Activated T-cell treated with anti-CD3 and anti-CD28 coated beads, Interleukin-2, amount 50 U/mL, for 4 hours (primary cell): Measurements from ENCODE around the gene GRID2. TPM values are rescaled to one million over a fixed set of nuclear protein-coding genes. Genes with fewer than 3 reads are reported as not detected.

ENCODE experiments used
- ATAC-seq, 2 donors: fragments of 200-7000 bp; cut with Tn5 transposase; one replicate each; pipeline ENCODE4 v1.10.0; 2021
- DNase-seq: peaks from one replicate; pipeline ENCODE4 v3.0.0-alpha.2; 2020
- H3K27me3 Mint-ChIP-seq: one replicate; pipeline ENCODE4 v1.8.0; 2021; ENCODE audit warnings: low read depth, mixed read lengths
- H3K36me3 Mint-ChIP-seq: one replicate; pipeline ENCODE4 v1.8.0; 2022; ENCODE audit warnings: mixed read lengths; ENCODE audit not compliant: insufficient read depth
- H3K4me1 Mint-ChIP-seq: one replicate; pipeline ENCODE4 v1.8.0; 2021; ENCODE audit warnings: low read depth, mixed read lengths
- H3K4me3 Mint-ChIP-seq: one replicate; pipeline ENCODE4 v1.8.0; 2021; ENCODE audit warnings: mild to moderate bottlenecking, moderate library complexity, mixed read lengths
- H3K9me3 Mint-ChIP-seq: one replicate; pipeline ENCODE4 v1.8.0; 2021; ENCODE audit warnings: mixed read lengths
- total RNA-seq, 3 donors: library from RNA; stranded (reverse); gene quantifications; one replicate each; pipeline ENCODE4 v1.2.1, GENCODE V29; 2021

GRID2 gene
- total RNA-seq, 3 donors from 2014 or later, result 0.22 TPM; not detected in 2

DNA sequence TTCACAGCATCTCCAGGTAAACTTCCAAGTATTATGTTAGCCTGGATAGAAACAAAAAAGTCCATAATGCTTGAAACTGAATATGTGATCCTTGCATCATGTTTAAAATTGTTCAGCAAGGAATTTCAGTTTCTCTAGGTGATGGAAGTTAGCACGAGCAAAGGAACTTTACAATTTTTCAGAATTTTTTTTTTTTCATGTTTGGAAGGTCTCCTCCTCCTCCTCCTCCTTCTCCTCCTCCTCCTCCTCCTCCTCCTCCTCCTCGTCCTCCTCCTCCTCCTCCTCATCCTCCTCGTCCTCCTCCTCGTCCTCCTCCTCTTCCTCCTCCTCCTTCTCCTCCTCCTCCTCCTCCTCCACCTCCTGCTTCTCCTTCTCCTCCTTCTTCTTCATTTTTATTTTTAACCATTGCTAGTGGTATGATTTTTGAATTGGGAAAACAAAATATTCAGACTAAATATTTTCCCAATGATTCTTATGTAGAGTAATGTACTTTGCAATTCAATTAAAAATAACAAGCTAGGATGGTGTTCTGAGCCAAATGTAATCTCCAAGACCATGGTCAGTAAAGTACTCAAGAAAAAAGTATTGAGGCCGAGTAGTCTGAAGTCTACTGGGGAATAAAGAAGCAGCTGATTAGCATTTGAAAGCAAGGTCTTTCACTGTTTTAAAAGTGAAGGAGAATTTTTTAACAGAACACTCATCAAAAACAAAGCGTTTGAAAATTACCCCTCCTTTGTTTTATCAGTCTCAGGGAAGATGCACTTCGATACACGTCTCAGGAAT is 1103.9 kb downstream of the GRID2 start:
- Mint-ChIP-seq H3K4me1 (no peaks in the 10 kb centered on the region), H3K4me3 (no peak overlapping the region), H3K9me3 (peaks cover 5% of the 10 kb centered on the region), H3K27me3 (no peaks in the 10 kb centered on the region), H3K36me3 (no peaks in the 10 kb centered on the region)
- DNase-seq (no peak), ATAC-seq (no peak)

DNA sequence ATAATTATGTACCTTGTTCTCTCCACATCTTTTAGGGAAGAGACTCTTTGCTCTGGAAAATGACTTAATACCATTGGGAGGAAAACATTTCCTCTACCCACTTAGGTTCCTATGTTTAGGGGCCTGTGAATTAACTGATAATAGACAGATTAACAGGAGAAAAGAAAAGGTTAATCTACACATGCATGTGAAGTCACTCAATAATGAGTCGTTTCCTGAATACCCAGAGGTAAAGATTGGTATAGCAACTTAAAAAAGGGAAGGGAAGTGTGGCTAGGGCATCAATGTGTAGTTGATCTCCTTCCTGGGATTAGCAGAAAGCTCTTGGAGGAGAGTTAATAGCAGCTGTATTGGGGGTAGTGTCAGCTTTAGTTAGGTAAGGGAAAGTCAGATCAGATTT is 1105.3 kb downstream of the GRID2 start:
- Mint-ChIP-seq H3K4me1 (no peaks in the 10 kb centered on the region), H3K4me3 (no peak overlapping the region), H3K9me3 (peaks cover 5% of the 10 kb centered on the region), H3K27me3 (no peaks in the 10 kb centered on the region), H3K36me3 (no peaks in the 10 kb centered on the region)
- ATAC-seq (no peak), DNase-seq (no peak)

DNA sequence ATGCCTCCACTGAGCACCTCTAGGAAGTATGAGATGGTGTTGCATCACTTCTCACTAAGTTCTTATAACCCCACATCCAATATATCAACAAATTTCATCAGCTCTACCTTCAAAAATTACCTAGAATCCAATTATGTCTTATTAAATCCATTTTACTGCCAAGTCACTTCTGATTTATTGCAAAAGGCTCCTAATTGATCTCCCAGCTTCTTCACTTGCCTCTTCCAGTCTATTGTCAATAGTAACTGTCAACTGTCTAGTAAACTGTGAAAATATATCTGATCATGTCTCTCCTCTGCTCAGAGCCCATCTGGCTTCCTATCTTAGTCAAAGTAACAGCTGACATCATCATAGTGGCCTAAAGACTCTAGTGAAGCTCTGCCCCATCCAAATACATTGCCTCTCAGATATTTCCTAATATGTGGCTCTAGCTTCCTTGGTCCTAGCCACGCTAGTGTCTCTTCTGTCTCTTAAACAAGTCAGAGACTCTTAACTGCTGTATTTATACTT is 1110.3 kb downstream of the GRID2 start:
- peaks cover 8% of the 10 kb centered on the region for H3K9me3 Mint-ChIP-seq
- ATAC-seq, result no peak
- no peaks in the 10 kb centered on the region for H3K4me1 Mint-ChIP-seq
- H3K4me3 Mint-ChIP-seq, result no peak overlapping the region
- H3K36me3 Mint-ChIP-seq, result no peaks in the 10 kb centered on the region
- no peaks in the 10 kb centered on the region for H3K27me3 Mint-ChIP-seq
- no peak for DNase-seq

DNA sequence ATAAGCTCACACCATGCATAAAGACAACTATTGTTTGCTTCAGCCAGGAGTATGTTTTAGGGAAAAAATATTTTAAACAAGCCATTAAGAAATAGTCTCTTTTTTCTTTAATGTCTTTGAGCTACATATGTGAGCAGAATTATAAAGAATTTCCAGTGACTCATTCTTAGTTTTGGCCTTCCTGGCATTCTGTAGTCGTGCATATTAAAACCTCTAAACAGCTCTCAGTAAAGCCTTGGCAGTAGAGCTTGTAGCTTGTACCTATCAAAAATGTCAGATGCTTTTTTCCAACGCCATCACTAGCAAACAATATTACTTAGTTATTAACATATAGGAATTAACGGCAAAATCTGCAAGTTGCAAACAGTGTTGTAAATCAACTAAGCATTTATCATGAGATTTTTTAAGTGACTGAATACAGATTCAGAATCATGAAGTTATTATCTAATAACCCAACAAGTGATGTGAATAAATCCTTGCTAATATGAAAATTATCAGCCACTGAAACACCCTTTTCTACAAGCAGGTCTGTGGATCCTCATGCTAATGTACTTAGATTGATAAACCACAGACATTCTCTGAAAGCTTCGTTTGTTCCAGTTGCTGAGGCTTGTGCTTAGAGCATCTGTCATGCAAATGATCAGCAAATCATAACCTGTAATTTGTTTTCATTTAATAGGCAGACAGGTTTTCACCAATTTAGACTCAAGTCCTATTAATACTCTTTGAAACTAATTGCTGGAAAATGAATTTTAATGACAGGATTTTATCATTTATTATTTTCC is 1112.8 kb downstream of the GRID2 start:
- Mint-ChIP-seq H3K9me3 (peaks cover 3% of the 10 kb centered on the region), H3K27me3 (no peaks in the 10 kb centered on the region)

DNA sequence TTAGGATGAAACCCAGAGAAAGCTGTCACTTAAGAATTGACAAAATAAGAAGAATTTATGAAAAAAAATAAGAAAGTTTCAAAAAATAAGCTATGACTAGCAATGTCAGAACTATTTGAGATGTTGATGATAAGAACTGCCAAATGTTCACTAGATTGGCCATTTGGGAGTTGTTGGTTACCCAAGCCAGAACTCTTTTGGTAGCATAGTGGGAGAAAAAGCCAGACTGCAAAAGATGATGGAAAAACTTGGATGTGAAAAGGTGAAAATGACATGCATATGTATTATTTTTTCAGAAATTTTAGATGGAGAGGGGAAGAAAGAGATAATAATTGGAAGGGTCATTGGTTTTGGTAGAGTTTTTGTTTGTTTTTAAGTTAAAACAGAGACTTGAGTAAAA is 1127.6 kb downstream of the GRID2 start:
- H3K4me3 Mint-ChIP-seq, result no peak overlapping the region

More for the DNA sequence above, 1112.8 kb downstream of the GRID2 start:
- H3K4me3 Mint-ChIP-seq, result no peak overlapping the region
- ATAC-seq (no peak), DNase-seq (no peak)
- no peaks in the 10 kb centered on the region for H3K36me3 Mint-ChIP-seq
- H3K4me1 Mint-ChIP-seq, result no peaks in the 10 kb centered on the region

DNA sequence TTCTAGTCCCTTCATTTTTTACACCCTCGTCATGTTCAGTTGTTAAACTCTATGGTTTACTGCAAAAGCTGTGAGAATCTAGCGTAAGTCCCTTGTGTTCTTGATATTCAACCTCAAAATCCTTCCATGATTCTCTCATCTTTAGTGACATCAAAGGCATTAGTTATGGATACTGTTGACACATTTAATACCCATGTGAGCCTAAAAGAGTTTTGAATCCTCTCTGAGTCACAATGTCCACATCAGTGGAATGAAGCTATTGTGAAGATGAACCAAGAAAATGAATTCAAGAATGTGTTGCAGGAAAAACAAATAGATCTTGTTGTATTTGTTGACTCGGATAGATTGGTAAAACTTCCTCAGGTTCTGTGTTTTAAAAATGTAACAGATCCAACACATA is 1130.1 kb downstream of the GRID2 start:
- ATAC-seq, result no peak
- peaks cover 11% of the 10 kb centered on the region for H3K9me3 Mint-ChIP-seq

More for the DNA sequence above, 1127.6 kb downstream of the GRID2 start:
- H3K36me3 Mint-ChIP-seq, result no peaks in the 10 kb centered on the region
- peaks cover 4% of the 10 kb centered on the region for H3K9me3 Mint-ChIP-seq
- no peak for ATAC-seq
- H3K4me1 Mint-ChIP-seq, result no peaks in the 10 kb centered on the region
- H3K27me3 Mint-ChIP-seq, result no peaks in the 10 kb centered on the region
- DNase-seq, result no peak

DNA sequence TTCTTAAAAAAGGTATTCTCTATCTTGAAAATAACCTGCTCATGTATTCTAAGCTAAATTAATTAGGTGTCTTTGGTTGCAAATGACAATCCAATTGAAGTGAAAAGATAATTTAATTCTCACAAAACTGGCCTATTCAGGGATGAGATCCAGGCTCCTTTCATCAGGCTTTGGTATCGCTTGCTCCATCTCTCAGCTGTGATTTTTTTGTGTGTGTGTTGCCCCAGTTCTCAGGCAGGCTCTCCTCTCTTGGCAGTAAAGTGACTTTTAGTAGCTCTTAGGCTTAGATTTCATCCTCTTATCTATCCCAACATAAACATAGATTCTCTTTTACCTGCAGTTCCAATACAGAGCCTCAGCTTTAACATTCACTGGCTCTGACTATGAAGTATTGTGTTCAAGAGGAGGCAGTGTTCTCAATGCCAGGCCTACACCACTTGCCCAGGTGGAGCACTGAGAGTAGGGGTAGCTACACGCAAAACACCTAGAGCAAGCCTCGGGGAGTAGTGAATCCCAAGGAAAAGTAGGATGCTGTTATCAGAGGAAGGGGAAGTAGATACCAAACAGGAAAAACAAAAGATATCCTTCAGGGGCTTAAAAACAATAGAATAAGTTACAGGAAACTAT is 1132.3 kb downstream of the GRID2 start:
- Mint-ChIP-seq H3K36me3 (no peaks in the 10 kb centered on the region), H3K4me1 (no peaks in the 10 kb centered on the region), H3K27me3 (no peaks in the 10 kb centered on the region), H3K9me3 (peaks cover 16% of the 10 kb centered on the region), H3K4me3 (no peak overlapping the region)
- no peak for ATAC-seq
- no peak for DNase-seq

More for the DNA sequence above, 1130.1 kb downstream of the GRID2 start:
- H3K4me1 Mint-ChIP-seq, result no peaks in the 10 kb centered on the region
- no peaks in the 10 kb centered on the region for H3K27me3 Mint-ChIP-seq
- no peaks in the 10 kb centered on the region for H3K36me3 Mint-ChIP-seq
- no peak overlapping the region for H3K4me3 Mint-ChIP-seq
- no peak for DNase-seq

DNA sequence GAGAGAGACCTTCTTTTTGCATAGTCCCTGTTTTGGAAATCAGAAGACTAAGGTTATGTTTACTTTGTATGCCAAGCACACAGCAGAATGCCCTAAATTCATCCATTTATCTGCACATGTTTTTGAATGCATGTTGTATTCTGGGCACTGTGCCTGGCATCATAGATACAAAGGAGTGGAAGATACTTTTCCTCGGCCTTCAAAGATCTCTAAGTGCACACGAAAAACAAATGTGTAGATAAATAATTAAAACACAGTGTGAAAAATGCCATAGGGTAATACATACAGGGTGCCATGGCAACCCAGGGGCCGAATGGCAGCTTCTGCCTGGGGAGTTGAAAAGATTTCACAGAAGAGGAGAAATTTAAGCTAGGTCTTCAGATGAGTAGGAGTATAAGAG is 1134.2 kb downstream of the GRID2 start:
- Mint-ChIP-seq H3K4me3 (no peak overlapping the region), H3K27me3 (no peaks in the 10 kb centered on the region), H3K36me3 (no peaks in the 10 kb centered on the region), H3K4me1 (no peaks in the 10 kb centered on the region), H3K9me3 (peaks cover 22% of the 10 kb centered on the region)
- no peak for ATAC-seq
- DNase-seq, result no peak

DNA sequence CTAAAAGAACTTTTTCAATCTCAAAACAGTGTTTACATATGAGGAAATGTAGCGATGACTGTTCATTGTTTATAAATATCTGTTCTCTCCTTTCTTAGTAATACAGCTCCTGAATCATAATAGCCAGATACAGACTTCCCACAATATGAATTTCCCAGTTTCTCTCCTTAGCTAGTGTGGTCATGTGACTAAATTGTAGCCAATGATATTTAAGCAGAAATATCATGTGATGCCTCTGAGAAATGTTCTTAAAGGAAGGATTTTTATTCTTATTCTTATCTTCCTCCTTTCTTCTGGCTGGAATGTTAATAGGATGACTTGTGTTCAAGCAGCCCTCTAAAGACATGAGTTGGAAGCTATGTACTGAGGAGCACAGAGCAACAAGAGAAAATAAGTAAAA is 1141.1 kb downstream of the GRID2 start:
- H3K27me3 Mint-ChIP-seq, result no peaks in the 10 kb centered on the region
- H3K4me1 Mint-ChIP-seq, result no peaks in the 10 kb centered on the region
- ATAC-seq (no peak), DNase-seq (no peak)
- peaks cover 7% of the 10 kb centered on the region for H3K9me3 Mint-ChIP-seq
- no peak overlapping the region for H3K4me3 Mint-ChIP-seq
- H3K36me3 Mint-ChIP-seq, result no peaks in the 10 kb centered on the region

DNA sequence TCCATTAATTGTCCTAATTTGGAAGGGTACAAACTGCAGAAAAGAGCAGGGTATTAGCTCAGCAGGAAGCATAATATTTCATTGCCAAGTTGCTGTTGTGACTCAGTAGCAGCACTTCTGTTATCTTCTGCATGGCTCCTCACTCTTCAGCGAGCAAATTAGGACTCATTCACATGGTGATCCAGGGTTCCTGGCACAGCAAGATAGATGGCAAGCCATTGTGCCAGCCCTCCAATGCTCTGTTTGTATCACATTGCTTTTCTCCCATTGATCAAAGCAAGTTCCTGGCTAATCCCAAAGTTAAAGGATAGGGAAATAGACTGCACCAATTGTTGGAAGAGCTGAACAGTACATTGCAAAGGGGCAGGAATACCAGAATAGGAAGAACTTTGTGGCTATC is 1142.3 kb downstream of the GRID2 start:
- H3K4me3 Mint-ChIP-seq, result no peak overlapping the region
- no peaks in the 10 kb centered on the region for H3K36me3 Mint-ChIP-seq
- ATAC-seq, result no peak
- H3K4me1 Mint-ChIP-seq, result no peaks in the 10 kb centered on the region
- H3K9me3 Mint-ChIP-seq, result peaks cover 7% of the 10 kb centered on the region
- no peak for DNase-seq
- H3K27me3 Mint-ChIP-seq, result no peaks in the 10 kb centered on the region

DNA sequence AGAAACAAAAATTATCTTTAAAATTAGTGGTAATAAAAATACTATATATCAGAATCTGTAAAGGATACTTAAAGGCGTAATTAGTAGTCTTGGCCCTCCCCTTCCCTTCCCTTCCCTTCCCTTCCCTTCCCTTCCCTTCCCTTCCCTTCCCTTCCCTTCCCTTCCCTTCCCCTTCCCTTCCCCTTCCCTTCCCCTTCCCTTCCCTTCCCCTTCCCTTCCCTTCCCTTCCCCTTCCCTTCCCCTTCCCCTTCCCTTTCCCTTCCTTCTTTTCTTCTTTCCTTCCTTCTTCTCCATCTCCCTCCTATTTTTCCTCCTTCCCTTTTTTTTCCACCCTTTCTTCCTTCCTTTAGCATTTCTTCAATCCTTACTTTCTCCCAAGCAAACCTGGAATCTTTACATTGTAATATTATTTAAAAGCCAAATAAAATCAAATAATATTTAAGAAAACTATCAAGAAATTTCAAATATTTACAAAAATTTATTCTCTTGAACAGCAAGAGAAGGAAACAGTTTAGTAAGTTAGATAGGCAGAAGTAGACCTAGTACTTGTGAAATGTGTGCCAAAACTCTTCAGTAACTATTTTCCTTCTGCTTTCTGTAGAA is 1145.0 kb downstream of the GRID2 start:
- Mint-ChIP-seq H3K4me1 (no peaks in the 10 kb centered on the region), H3K27me3 (no peaks in the 10 kb centered on the region), H3K9me3 (no peaks in the 10 kb centered on the region), H3K36me3 (no peaks in the 10 kb centered on the region), H3K4me3 (no peak overlapping the region)
- ATAC-seq (no peak), DNase-seq (no peak)

DNA sequence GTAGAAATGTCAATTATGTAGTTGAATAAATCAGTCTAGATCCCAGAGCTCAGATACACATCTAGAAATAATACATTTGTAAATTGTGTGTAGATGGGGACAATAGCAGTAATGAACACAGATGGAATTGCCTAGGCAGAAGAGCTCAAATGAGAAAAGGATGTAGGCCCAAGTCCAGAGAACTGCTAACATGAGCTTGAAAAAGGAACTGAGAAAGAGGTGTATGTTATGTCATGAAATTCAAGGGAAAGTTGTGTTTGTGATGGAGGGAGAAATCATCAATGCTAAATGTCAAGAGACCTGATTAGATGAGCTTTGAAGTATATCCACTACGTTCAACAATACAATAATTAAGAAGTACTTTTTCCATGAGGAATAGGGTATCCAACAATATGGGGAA is 1148.2 kb downstream of the GRID2 start:
- no peak for DNase-seq
- Mint-ChIP-seq H3K36me3 (no peaks in the 10 kb centered on the region), H3K27me3 (no peaks in the 10 kb centered on the region), H3K9me3 (peaks cover 5% of the 10 kb centered on the region), H3K4me1 (no peaks in the 10 kb centered on the region), H3K4me3 (no peak overlapping the region)
- no peak for ATAC-seq

DNA sequence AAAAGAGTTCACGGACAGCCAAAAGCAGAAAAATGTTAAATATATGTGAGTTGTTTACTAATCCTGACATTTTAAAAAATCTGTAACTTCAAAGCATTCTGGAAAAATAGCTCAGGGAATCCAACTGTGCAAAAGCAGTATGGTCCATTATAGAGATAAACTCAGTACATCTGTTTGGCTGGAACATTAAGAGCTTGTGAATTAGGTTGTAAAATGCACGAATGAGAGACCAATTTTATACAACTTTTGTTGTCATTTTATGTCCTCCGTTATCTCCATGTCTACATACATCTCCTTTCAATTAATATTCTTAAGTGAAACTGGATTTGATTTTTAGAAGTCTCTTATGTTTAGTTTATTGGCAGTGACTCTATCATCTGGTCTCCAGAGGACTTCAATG is 1157.8 kb downstream of the GRID2 start:
- H3K4me1 Mint-ChIP-seq, result no peaks in the 10 kb centered on the region
- DNase-seq (no peak), ATAC-seq (no peak)
- H3K27me3 Mint-ChIP-seq, result no peaks in the 10 kb centered on the region
- no peaks in the 10 kb centered on the region for H3K36me3 Mint-ChIP-seq
- peaks cover 6% of the 10 kb centered on the region for H3K9me3 Mint-ChIP-seq
- no peak overlapping the region for H3K4me3 Mint-ChIP-seq

DNA sequence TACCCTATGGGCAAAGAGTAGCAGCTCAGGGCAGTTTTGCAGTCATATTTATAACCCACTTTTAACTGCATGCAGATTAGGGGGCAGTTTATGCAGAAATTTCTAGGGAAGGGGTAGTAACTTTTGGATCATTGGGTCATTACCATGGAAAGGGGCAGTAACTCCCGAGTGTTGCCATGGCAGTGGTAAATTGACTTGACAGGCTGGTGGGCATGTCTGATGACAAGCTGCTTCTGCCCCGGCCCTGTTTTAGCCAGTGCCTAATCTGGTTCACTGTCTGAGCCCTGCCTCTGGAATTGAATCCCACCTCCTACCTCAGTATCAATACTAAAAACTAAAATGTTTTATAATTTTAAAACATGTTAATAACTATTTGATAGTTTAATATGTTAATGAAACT is 1162.7 kb downstream of the GRID2 start:
- no peak overlapping the region for H3K4me3 Mint-ChIP-seq
- H3K36me3 Mint-ChIP-seq, result no peaks in the 10 kb centered on the region
- ATAC-seq (no peak), DNase-seq (no peak)
- no peaks in the 10 kb centered on the region for H3K27me3 Mint-ChIP-seq
- no peaks in the 10 kb centered on the region for H3K4me1 Mint-ChIP-seq
- no peaks in the 10 kb centered on the region for H3K9me3 Mint-ChIP-seq
